GM12872 (cell line): ENCODE results near the gene ADRA1B.

Source experiments
- CTCF ChIP-seq: IDR thresholded peaks from 3 replicates; pipeline ENCODE4 v1.5.1; 2011; ENCODE audit warnings: low read depth, mild to moderate bottlenecking, low read length, moderate library complexity; ENCODE audit not compliant: insufficient read depth

Gene ADRA1B

DNA sequence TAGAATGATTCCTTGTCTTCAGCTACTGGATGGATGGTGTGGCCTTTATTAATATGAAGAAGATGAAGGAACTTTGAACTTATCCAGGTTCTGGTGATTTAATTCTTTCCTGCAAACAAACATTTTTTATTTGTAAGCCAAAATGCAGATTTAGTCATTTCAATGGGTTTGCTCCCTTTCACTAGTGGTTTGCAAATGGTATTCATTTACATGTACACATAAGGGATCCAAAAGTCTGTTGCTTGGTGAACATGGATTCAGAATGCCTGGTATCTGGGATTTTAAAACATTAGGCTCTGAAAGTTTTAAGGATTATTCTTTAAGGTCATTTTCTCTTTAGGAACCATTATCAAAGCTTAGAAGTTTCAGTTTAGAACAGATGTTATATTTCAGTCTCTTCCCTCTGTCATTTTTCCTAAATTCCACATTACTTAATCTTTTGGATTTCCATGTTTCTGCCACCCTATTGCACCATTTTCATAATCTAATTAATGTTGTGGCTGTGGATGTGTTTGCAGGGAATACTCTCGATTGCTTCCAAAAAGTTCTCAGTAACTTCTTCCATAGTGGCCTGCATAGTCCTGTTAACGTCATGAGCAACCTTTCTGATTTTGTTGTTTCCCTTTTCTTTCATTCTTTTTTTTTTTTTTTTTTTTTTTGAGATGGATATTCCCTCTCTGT is 102.8 kb downstream of the ADRA1B start:
- no peak for TF ChIP-seq CTCF

DNA sequence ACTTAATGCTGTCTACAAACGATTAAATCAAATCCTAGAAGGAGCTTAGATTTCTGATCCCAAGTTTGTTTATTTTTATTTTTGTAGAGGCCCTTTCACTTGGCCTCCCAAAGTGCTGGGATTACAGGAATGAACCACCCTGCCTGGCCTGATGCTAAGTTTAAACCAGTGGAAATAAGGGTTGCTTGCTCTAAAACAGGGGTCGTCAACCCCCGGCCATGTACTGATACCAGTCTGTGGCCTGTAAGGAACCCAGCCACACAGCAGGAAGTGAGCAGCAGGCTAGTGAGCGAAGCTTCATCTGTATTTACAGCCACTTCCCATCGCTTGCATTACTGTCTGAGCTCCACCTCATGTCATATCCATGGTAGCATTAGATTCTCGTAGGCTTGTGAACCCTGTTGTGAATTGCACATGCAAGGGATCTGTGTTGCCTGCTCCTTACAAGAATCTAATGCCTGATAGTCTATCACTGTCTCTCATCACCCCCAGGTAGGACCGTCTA is 104.0 kb downstream of the ADRA1B start:
- TF ChIP-seq CTCF = no peak

DNA sequence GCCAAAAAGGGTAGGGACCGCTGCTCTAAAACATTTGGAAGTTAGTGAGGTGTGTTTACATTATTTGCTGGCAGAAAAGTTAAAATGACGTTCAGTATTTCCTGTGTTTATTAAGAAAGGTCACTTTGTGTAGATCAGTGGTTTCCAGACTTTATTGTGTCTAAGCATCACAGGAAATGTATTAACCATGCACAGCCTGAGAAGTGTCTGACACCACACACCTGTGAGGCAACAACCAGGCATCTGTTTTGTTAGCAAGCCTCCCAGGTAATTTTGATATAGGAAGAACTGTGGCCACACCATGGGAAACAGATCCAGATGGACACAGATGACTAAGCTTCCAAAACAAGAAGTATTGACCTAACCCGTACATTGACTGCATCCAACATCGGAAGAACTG is 104.7 kb downstream of the ADRA1B start:
- no peak for TF ChIP-seq CTCF

DNA sequence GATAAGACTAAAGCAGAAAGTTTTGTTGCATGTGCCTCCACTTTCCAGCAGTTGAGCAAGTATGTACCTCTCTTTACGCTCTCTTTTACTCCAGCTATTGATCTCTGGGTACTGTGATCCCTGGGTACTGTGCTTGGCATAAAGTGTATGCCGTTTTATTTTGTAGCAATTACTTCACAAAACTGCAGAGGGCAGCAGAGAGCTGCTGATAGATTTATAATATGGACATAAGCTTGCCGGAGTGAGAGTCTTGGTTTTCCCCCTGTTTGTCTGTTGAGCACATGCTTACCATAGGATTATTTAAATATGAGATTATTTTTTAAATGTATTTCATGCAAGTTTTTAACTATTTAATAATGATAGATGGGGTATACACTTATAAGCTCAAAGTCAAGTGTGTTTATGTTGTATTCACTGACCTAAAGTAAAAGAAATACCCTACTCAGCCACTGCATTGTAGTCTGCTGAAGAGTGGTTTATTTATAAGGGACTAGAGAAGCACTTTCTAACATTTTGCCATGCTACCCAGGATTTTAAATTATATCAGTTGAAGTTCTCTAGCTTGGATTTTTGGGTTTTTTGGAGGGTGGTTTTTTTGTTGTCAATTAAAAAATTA is 105.7 kb downstream of the ADRA1B start:
- peak; percentile 71 for TF ChIP-seq CTCF
